Measurements from ENCODE around the gene CD164. TPM values are rescaled to one million over a fixed set of nuclear protein-coding genes. Genes with fewer than 3 reads are reported as not detected.

The CD164 gene
- total RNA-seq, 2 experiments from 2014 or later = 236 to 249 TPM

DNA sequence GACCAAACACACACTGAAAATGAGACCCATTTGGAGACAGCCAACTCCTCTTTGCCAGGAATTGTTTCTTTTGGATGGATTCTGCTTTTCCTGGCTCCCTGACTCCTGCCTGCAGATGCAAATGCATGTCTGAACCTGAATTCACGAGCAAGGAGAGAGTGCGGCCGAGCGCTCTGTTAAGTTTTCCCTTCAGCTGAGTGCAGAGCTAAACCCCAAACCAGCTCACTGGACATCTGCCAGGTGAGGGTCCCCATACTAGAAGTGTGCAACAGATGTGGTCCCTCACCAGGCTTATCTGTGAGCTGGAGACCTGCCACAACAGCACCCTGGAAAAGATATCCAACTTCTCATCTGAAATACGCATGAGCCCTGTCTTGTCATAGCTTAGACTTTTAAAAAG is 59.0 kb downstream of the CD164 start:
- Mint-ChIP-seq H3K4me3 (no peak overlapping the region), H3K27me3 (ENCODE audit: low read depth) (no peaks in the 10 kb centered on the region), H3K36me3 (ENCODE audit: low read depth) (no peaks in the 10 kb centered on the region), H3K4me1 (ENCODE audit: low read depth) (peaks cover 13% of the 10 kb centered on the region), H3K9me3 (ENCODE audit: insufficient read depth) (no peaks in the 10 kb centered on the region), H3K27ac (peak overlapping the region; percentile 75)
- no peak for ATAC-seq
- POLR2A ChIA-PET = interaction anchor here (0.6 kb wide), 1 partner anchor 164 kb away, joined by 3 read pairs; no protein-coding TSS in a partner anchor
- CTCF ChIA-PET = no interaction called here
- no peak for DNase-seq

DNA sequence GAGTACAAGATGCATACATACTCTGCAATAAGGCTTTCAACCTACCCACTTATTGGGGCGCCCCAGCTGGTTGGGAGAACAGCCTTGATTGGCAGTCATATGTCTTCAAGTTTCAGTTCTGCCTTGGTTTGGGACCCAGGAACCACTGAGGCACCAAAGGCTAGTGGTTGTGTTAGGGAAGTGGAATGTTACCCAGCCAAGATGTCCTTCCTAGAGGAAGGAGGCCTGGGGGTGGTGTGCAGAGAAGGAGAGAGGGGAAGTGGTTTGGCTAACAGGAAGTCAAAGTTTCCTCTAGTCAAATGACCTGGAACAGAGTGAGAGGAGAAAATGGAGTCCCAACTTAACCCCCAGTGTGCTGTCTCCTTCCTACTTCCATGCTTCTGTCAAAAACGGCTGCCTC is 59.4 kb downstream of the CD164 start:
- H3K36me3 Mint-ChIP-seq (ENCODE audit: low read depth) = no peaks in the 10 kb centered on the region
- no peaks in the 10 kb centered on the region for H3K27me3 Mint-ChIP-seq (ENCODE audit: low read depth)
- CTCF ChIA-PET = no interaction called here
- peak overlapping the region; percentile 75 for H3K27ac Mint-ChIP-seq
- no peaks in the 10 kb centered on the region for H3K9me3 Mint-ChIP-seq (ENCODE audit: insufficient read depth)
- no peak overlapping the region for H3K4me3 Mint-ChIP-seq
- POLR2A ChIA-PET = interaction anchor here (0.6 kb wide), 1 partner anchor 165 kb away, joined by 3 read pairs; no protein-coding TSS in a partner anchor
- DNase-seq (no peak), ATAC-seq (peak; percentile 33)
- peaks cover 13% of the 10 kb centered on the region for H3K4me1 Mint-ChIP-seq (ENCODE audit: low read depth)

DNA sequence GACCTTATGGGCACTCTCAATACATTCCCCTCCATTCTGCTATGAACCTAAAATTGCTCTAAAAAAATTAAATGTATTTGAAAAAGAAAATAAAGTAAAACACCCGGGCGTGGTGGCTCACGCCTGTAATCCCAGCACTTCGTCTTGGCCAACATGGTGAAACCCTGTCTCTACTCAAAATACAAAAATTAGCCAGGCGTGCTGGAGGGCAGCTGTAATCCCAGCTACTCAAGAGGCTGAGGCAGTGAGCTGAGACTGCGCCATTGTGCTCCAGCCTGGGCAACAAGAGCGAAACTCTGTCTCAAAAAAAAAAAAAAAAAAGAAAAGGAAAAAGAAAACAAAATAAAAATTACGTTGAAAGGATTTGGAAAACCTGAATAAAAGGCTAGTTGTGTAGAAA is 60.5 kb downstream of the CD164 start:
- Mint-ChIP-seq H3K9me3 (ENCODE audit: insufficient read depth) (no peaks in the 10 kb centered on the region), H3K4me1 (ENCODE audit: low read depth) (peaks cover 13% of the 10 kb centered on the region), H3K4me3 (no peak overlapping the region), H3K27ac (no peak overlapping the region), H3K36me3 (ENCODE audit: low read depth) (no peaks in the 10 kb centered on the region), H3K27me3 (ENCODE audit: low read depth) (no peaks in the 10 kb centered on the region)
- DNase-seq (no peak), ATAC-seq (no peak)
- CTCF ChIA-PET = no interaction called here
- POLR2A ChIA-PET = no interaction called here

DNA sequence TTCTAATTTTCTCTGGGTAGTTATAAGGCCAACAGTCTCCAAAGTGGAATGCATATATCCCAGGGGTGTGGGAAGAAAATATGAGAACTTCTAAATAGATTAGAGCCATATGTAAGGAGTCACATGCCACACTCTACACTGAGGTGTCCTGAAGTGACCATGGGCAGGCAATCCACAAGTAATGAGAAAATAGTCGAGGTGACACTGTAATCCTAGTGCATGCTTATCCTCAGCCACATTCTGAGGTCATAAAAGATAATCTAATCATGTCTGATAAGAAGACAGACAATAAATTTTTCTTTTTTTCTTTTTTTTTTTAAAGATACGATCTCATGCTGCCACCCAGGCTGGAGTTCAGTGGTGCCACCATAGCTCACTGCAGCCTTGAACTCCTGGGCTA is 62.2 kb downstream of the CD164 start:
- CTCF ChIA-PET = no interaction called here
- Mint-ChIP-seq H3K27ac (no peak overlapping the region), H3K36me3 (ENCODE audit: low read depth) (no peaks in the 10 kb centered on the region), H3K27me3 (ENCODE audit: low read depth) (peaks cover 2% of the 10 kb centered on the region), H3K4me1 (ENCODE audit: low read depth) (peaks cover 13% of the 10 kb centered on the region), H3K9me3 (ENCODE audit: insufficient read depth) (no peaks in the 10 kb centered on the region), H3K4me3 (no peak overlapping the region)
- DNase-seq (no peak), ATAC-seq (no peak)
- POLR2A ChIA-PET = no interaction called here

DNA sequence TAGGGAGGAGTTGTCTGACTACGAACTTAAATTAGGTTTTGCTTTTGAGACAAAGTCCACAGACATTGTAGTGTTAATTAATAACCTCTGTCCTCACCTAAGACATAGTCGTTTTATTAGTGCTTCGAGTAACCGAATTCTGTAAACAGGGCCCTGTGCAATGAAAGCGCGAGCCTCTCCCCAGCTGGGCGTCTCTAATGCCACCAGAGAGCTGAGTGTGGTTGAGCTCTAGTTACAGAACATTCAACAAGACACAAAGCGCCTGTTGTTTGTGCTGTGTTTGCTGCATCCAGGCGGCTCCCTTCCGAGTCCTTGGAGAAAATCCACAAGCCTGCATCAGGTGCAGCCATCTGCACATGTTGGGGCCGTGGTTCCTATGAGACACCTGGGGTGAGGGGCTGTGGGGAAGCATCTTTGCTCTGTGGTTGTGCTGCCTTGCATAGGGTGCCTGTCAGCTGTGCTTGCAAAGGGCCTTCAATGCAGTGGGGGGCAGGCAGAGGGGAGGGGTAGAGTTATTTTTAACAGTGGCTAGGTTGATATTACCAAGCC is 63.9 kb downstream of the CD164 start:
- H3K9me3 Mint-ChIP-seq (ENCODE audit: insufficient read depth) = no peaks in the 10 kb centered on the region
- CTCF ChIA-PET = no interaction called here

DNA sequence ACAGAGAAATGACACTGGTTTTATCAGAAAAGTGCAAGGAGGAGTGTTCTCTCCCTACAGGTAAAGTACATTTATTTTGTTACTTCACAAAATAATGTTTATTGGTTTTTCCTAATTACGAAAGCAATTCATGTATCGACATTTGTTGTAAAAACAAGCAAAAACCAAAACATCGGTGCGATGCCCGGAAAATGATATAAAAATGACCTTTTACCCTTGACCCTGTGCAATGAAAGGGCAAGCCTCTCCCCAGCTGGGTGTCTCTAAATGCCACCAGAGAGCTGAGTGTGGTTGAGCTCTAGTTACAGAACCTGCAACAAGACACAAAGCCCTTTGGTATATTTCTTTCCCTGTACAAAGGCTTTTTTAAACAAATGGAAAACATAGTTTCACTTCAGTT is 65.4 kb downstream of the CD164 start:
- DNase-seq (no peak), ATAC-seq (no peak)
- no peaks in the 10 kb centered on the region for H3K4me1 Mint-ChIP-seq (ENCODE audit: low read depth)
- H3K36me3 Mint-ChIP-seq (ENCODE audit: low read depth) = no peaks in the 10 kb centered on the region
- ChIA-PET POLR2A (no interaction called here), CTCF (no interaction called here)
- no peak overlapping the region for H3K4me3 Mint-ChIP-seq
- H3K9me3 Mint-ChIP-seq (ENCODE audit: insufficient read depth) = no peaks in the 10 kb centered on the region
- H3K27ac Mint-ChIP-seq = no peak overlapping the region
- peaks cover 2% of the 10 kb centered on the region for H3K27me3 Mint-ChIP-seq (ENCODE audit: low read depth)

More for the DNA sequence above, 63.9 kb downstream of the CD164 start:
- H3K4me3 Mint-ChIP-seq = no peak overlapping the region
- H3K36me3 Mint-ChIP-seq (ENCODE audit: low read depth) = no peaks in the 10 kb centered on the region
- peaks cover 2% of the 10 kb centered on the region for H3K27me3 Mint-ChIP-seq (ENCODE audit: low read depth)
- ATAC-seq (no peak), DNase-seq (no peak)
- POLR2A ChIA-PET = no interaction called here
- H3K27ac Mint-ChIP-seq = no peak overlapping the region
- peaks cover 13% of the 10 kb centered on the region for H3K4me1 Mint-ChIP-seq (ENCODE audit: low read depth)

Other genes starting within 250 kb of the CD164 start
- under 1 TPM in 1 of 2 experiments, not detected in 1; 0.16 TPM for gene PPIL6, start 58.2 kb upstream of the CD164 start, total RNA-seq
- 10 to 100 TPM; 15.5 to 15.6 TPM for gene SMPD2, start 58.3 kb upstream of the CD164 start, total RNA-seq
- 10 to 100 TPM; 50.5 to 53.2 TPM for gene MICAL1, start 73.3 kb upstream of the CD164 start, total RNA-seq
- 10 to 100 TPM; 16.0 to 16.3 TPM for gene ZBTB24, start 100.8 kb upstream of the CD164 start, total RNA-seq